Stimulated activated CD4-positive, alpha-beta T cell treated with anti-CD3 and anti-CD28 coated beads, Interleukin-4, amount 100 ng/mL, for 24 hours (primary cell): ENCODE results near the gene ITM2C.

Source experiments
- DNase-seq: peaks from one replicate; pipeline ENCODE4 v3.0.0-alpha.2; 2020

Gene ITM2C

GRCh38 chr2:230908595-230909191 is 44.0 kb downstream of the ITM2C start:
- peak; percentile 83 for DNase-seq

GRCh38 chr2:230909841-230910545 is 45.3 kb downstream of the ITM2C start:
- no peak for DNase-seq

- no peak for DNase-seq
Observed at GRCh38 chr2:230910546-230911177, 45.9 kb downstream of the ITM2C start.

GRCh38 chr2:230912046-230912445 is 47.3 kb downstream of the ITM2C start:
- no peak for DNase-seq

GRCh38 chr2:230912724-230913123 is 48.0 kb downstream of the ITM2C start:
- no peak for DNase-seq

- DNase-seq: no peak
Observed at GRCh38 chr2:230913406-230914143, 48.8 kb downstream of the ITM2C start.

- DNase-seq: no peak
Observed at GRCh38 chr2:230914886-230915285, 50.1 kb downstream of the ITM2C start.

- DNase-seq: no peak
Observed at GRCh38 chr2:230915319-230915718, 50.6 kb downstream of the ITM2C start.

GRCh38 chr2:230916218-230916617 is 51.5 kb downstream of the ITM2C start:
- DNase-seq: no peak

- no peak for DNase-seq
Observed at GRCh38 chr2:230919240-230919639, 54.5 kb downstream of the ITM2C start.

GRCh38 chr2:230919681-230920080 is 54.9 kb downstream of the ITM2C start:
- DNase-seq: no peak

- DNase-seq: peak; percentile 38
Observed at GRCh38 chr2:230920167-230920566, 55.4 kb downstream of the ITM2C start.

- no peak for DNase-seq
Observed at GRCh38 chr2:230921806-230922595, 57.3 kb downstream of the ITM2C start.

- no peak for DNase-seq
Observed at GRCh38 chr2:230922951-230923717, 58.4 kb downstream of the ITM2C start.

GRCh38 chr2:230924092-230924469 is 59.3 kb downstream of the ITM2C start:
- no peak for DNase-seq

GRCh38 chr2:230924470-230925341 is 60.0 kb downstream of the ITM2C start, which contains the start of gene GPR55:
Gene GPR55, minus strand, starts transcription at chr2:230925242. Its CDS starts 14,280 bp downstream, at chr2:230910962.
- DNase-seq: peak; percentile 83

GRCh38 chr2:230925443-230925878 is 60.7 kb downstream of the ITM2C start:
- peak; percentile 51 for DNase-seq

- peak; percentile 68 for DNase-seq
Observed at GRCh38 chr2:230925879-230926765, 61.4 kb downstream of the ITM2C start.

- DNase-seq: no peak
Observed at GRCh38 chr2:230927711-230928341, 63.1 kb downstream of the ITM2C start.
